Measurements from ENCODE around the gene ZNG1C.
"Not testable (repeated sequence)": the region's sequence is repeated elsewhere in the genome, so short reads cannot be mapped to it uniquely, and the experiment has no call there.

- TF ChIP-seq, protein P1, sequence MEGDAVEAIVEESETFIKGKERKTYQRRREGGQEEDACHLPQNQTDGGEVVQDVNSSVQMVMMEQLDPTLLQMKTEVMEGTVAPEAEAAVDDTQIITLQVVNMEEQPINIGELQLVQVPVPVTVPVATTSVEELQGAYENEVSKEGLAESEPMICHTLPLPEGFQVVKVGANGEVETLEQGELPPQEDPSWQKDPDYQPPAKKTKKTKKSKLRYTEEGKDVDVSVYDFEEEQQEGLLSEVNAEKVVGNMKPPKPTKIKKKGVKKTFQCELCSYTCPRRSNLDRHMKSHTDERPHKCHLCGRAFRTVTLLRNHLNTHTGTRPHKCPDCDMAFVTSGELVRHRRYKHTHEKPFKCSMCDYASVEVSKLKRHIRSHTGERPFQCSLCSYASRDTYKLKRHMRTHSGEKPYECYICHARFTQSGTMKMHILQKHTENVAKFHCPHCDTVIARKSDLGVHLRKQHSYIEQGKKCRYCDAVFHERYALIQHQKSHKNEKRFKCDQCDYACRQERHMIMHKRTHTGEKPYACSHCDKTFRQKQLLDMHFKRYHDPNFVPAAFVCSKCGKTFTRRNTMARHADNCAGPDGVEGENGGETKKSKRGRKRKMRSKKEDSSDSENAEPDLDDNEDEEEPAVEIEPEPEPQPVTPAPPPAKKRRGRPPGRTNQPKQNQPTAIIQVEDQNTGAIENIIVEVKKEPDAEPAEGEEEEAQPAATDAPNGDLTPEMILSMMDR (IDR thresholded peaks at IDR 0.05; ENCODE audit: poor library complexity): not testable (repeated sequence)
- not testable (repeated sequence) for TF ChIP-seq EZH2phosphoT487 (IDR thresholded peaks at IDR 0.05; ENCODE audit: low read depth, severe bottlenecking, unreplicated experiment)
Observed at GRCh38 chr9:68304212-68304611, 62.4 kb downstream of the ZNG1C start.
